Subcutaneous abdominal adipose tissue (tissue), 5 donors: Measurements from ENCODE around the gene MYL9.
A peak's percentile ranks its signal among the peaks of the same experiment; 100 is the strongest.

Source experiments
- H3K27ac ChIP-seq: one replicate; pipeline ENCODE4 v1.7.0; 2013; ENCODE audit warnings: low read depth, mild to moderate bottlenecking, inconsistent platforms, low read length, moderate library complexity
- H3K27me3 ChIP-seq, 5 donors: one replicate each; pipeline ENCODE4 v1.7.0; 2013; ENCODE audit warnings: low read length in 5 of 5, inconsistent platforms in 1 of 5; ENCODE audit not compliant: control insufficient read depth in 5 of 5, insufficient read depth in 4 of 5
- H3K36me3 ChIP-seq, 5 donors: one replicate each; pipeline ENCODE4 v1.7.0; 2013; ENCODE audit warnings: low read length in 5 of 5; ENCODE audit not compliant: control insufficient read depth in 5 of 5, insufficient read depth in 5 of 5
- H3K4me1 ChIP-seq, 5 donors: one replicate each; pipeline ENCODE4 v1.7.0; 2013; ENCODE audit warnings: low read length in 5 of 5, mild to moderate bottlenecking in 3 of 5, moderate library complexity in 1 of 5; ENCODE audit not compliant: control insufficient read depth in 5 of 5, insufficient read depth in 5 of 5
- H3K4me3 ChIP-seq, 5 donors: one replicate each; pipeline ENCODE4 v1.7.0; 2013; ENCODE audit warnings: low read length in 5 of 5, low read depth in 1 of 5
- H3K9ac ChIP-seq, 5 donors: one replicate each; pipeline ENCODE4 v1.7.0; 2013; ENCODE audit warnings: low read length in 5 of 5, mild to moderate bottlenecking in 4 of 5, moderate library complexity in 3 of 5
- H3K9me3 ChIP-seq, 5 donors: one replicate each; pipeline ENCODE4 v1.7.0; 2013; ENCODE audit warnings: low read length in 5 of 5; ENCODE audit not compliant: control insufficient read depth in 5 of 5
- donor health status: healthy.
- donor health status: healthy.
- donor health status: healthy.
- donor health status: healthy.
- donor health status: healthy.

The MYL9 gene

GRCh38 chr20:36525620-36526365 lies 15.5 kb upstream of the MYL9 start:
- H3K9me3 ChIP-seq: no peaks in the 10 kb centered on the region
- no peak overlapping the region for H3K27ac ChIP-seq
- H3K4me3 ChIP-seq: no peak overlapping the region
- H3K4me1 ChIP-seq: peaks cover 0 to 5% (median 3%) of the 10 kb centered on the region in 5 donors
- H3K36me3 ChIP-seq: peaks cover 2 to 68% (median 53%) of the 10 kb centered on the region in 5 donors
- H3K9ac ChIP-seq: no peak overlapping the region
- no peaks in the 10 kb centered on the region for H3K27me3 ChIP-seq

GRCh38 chr20:36526521-36527011 lies 14.8 kb upstream of the MYL9 start:
- Histone ChIP-seq H3K27ac (no peak overlapping the region), H3K4me1 (peaks cover 0 to 5% (median 3%) of the 10 kb centered on the region in 5 donors), H3K9ac (no peak overlapping the region), H3K36me3 (peaks cover under 1 to 66% (median 50%) of the 10 kb centered on the region in 5 donors), H3K9me3 (no peaks in the 10 kb centered on the region), H3K27me3 (no peaks in the 10 kb centered on the region), H3K4me3 (no peak overlapping the region)

DNA sequence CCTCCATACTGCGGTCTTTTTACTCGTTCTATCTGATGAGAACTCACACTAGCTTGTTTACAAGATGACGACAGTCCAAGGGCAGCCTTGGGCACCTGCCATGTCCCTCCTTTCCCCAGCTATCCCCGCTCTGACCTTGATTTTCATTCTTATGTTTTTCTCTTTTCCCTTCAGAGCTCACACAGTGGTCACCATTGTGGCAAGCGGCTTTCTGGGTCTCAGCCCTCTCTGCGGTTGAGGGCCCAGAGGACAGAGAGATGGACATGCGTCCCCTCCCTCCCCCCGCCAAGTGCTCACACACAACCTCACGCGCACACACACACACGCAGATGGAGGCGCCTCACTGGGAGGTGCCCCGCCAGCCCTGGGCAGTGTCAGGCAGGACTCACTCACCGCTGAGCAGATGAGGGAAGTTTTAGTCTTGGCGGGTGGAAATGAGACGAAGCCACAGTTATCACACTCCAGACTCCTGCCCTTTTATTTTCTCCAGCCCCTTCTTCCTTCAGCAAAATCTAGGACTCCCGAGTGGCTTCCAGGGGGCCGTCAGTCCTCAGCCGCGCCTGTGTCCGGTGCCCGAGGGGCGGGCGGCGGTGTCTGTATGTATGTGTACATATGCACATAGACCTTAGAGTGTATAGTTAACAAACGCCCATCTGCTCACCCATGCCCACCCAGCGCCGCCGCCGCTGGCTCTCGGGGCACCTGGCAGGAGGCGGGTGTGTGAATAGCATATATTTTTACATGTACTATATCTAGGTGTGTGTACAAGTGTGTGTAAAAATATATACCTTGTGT lies 13.8 kb upstream of the MYL9 start:
- Histone ChIP-seq H3K9me3 (no peaks in the 10 kb centered on the region), H3K27ac (no peak overlapping the region), H3K4me3 (no peak overlapping the region), H3K36me3 (peaks cover 0 to 57% (median 45%) of the 10 kb centered on the region in 5 donors), H3K27me3 (no peaks in the 10 kb centered on the region), H3K4me1 (peaks cover 0 to 5% (median 3%) of the 10 kb centered on the region in 5 donors), H3K9ac (no peak overlapping the region)

- peaks cover 0 to 55% (median 45%) of the 10 kb centered on the region in 5 donors for H3K36me3 ChIP-seq
- no peak overlapping the region for H3K4me3 ChIP-seq
- H3K9me3 ChIP-seq: no peaks in the 10 kb centered on the region
- no peaks in the 10 kb centered on the region for H3K4me1 ChIP-seq
- H3K27ac ChIP-seq: no peak overlapping the region
- no peak overlapping the region for H3K9ac ChIP-seq
- no peaks in the 10 kb centered on the region for H3K27me3 ChIP-seq
These were observed 13.0 kb upstream of the MYL9 start for GRCh38 chr20:36528176-36528874.

DNA sequence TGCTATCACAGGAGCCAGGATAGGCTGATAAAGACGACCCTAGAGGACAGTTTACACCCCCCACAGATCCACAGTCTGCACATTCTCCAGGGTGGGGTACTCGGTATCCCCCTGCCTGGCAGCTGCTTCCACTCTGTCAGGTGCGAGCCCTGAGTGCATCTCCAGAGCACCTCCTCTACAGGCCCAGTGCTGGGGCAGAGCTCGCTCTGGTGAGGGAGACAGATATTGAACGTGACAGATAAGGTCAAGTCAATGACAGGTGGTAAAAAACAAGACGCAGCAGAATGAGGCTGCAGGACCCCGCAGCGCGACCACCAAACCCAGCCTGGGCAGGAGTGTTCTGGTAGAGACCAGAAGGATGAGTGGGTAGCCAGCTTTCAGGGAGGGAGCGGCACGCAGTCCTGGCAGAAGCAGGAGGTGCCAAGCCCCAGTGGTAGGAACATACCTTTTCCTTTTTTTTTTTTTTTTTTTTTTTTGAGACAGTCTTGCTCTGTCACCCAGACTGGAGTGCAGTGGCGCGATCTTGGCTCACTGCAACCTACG lies 12.4 kb upstream of the MYL9 start:
- H3K36me3 ChIP-seq: peaks cover 0 to 51% (median 42%) of the 10 kb centered on the region in 5 donors
- no peaks in the 10 kb centered on the region for H3K4me1 ChIP-seq
- no peak overlapping the region for H3K4me3 ChIP-seq
- H3K9me3 ChIP-seq: no peaks in the 10 kb centered on the region
- no peak overlapping the region for H3K27ac ChIP-seq
- H3K9ac ChIP-seq: no peak overlapping the region
- no peaks in the 10 kb centered on the region for H3K27me3 ChIP-seq

GRCh38 chr20:36532388-36532787 lies 8.9 kb upstream of the MYL9 start:
- H3K9ac ChIP-seq: no peak overlapping the region
- no peaks in the 10 kb centered on the region for H3K9me3 ChIP-seq
- H3K36me3 ChIP-seq: peaks cover 0 to 17% (median 13%) of the 10 kb centered on the region in 5 donors
- no peaks in the 10 kb centered on the region for H3K4me1 ChIP-seq
- no peak overlapping the region for H3K4me3 ChIP-seq
- no peaks in the 10 kb centered on the region for H3K27me3 ChIP-seq
- no peak overlapping the region for H3K27ac ChIP-seq

DNA sequence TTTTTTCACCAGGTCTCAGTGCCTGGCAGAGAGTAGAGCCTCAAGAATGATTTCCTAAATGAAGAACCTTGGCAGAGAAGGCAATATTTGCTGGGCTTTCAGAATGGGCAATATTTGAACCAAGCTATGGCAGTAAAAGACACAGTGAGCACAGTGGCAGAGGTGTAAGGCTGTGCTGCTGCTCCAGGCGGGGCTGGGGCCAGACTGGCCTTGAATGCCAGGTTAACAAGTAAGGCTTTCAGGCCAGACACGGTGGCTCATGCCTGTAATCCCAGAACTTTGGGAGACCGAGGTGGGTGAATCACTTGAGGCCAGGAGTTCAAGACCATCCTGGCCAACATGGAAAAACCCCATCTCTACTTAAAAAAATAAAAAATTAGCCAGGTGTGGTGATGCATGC lies 8.5 kb upstream of the MYL9 start:
- Histone ChIP-seq H3K9me3 (no peaks in the 10 kb centered on the region), H3K36me3 (peaks cover 0 to 13% (median 9%) of the 10 kb centered on the region in 5 donors), H3K27me3 (no peaks in the 10 kb centered on the region), H3K27ac (no peak overlapping the region), H3K4me3 (no peak overlapping the region), H3K4me1 (peaks cover 0 to 2% (median 0%) of the 10 kb centered on the region in 5 donors), H3K9ac (no peak overlapping the region)

DNA sequence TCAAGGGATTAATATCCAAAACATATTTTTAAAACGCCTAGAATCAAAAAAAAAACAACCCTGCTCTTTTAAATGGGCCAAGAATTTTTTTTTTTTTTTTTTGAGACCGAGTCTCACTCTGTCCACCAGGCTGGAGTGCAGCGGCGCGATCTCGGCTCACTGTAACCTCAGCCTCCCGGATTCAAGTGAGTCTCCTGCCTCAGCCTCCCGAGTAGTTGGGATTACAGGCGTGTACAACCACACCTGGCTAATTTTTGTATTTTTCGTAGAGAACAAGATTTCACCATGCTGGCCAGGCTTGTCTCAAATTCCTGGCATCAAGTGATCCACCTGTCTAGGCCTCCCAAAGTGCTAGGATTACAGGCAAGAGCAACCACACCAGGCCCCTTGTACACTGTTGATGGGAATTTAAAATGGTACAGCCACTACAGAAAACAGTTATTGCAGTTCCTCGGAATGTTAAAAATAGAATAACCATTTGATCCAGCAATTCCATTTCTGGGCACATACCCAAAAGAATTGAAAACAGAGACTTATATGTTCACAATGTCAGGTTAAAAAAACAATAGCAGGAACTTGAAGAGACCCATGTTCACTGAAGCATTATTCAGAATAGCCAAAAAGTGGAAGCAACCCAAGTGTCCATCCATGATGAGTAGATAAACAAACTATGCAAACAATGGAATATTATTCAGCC lies 3.1 kb upstream of the MYL9 start:
- H3K9ac ChIP-seq: no peak overlapping the region
- H3K4me1 ChIP-seq: peaks cover 7 to 33% (median 29%) of the 10 kb centered on the region in 5 donors
- no peak overlapping the region for H3K27ac ChIP-seq
- H3K36me3 ChIP-seq: no peaks in the 10 kb centered on the region
- H3K9me3 ChIP-seq: no peaks in the 10 kb centered on the region
- H3K27me3 ChIP-seq: no peaks in the 10 kb centered on the region
- no peak overlapping the region for H3K4me3 ChIP-seq

GRCh38 chr20:36540551-36541211 lies 638 bp upstream of the MYL9 start:
- Histone ChIP-seq H3K9ac (peak overlapping the region in 4 of 5 donors; percentile 53 to 84 (median 66)), H3K4me3 (peak overlapping the region; percentile 15 to 90 (median 53)), H3K4me1 (peaks cover 19 to 52% (median 47%) of the 10 kb centered on the region in 5 donors), H3K36me3 (peaks cover 0 to 8% (median 4%) of the 10 kb centered on the region in 5 donors), H3K9me3 (no peaks in the 10 kb centered on the region), H3K27me3 (no peaks in the 10 kb centered on the region), H3K27ac (peak overlapping the region; percentile 99)
